Dedifferentiated amniotic fluid mesenchymal stem cell (primary cell): ENCODE data around the gene TOX3.

Source experiments
- DNase-seq: peaks from one replicate; pipeline ENCODE4 v3.0.0-alpha.2; 2016; ENCODE audit errors: extremely low spot score

TOX3 gene

GRCh38 chr16:52398021-52398420 lies 148.9 kb downstream of the TOX3 start:
- DNase-seq, result no peak

- DNase-seq, result no peak
Measured at GRCh38 chr16:52393448-52393847, 153.5 kb downstream of the TOX3 start.

DNA sequence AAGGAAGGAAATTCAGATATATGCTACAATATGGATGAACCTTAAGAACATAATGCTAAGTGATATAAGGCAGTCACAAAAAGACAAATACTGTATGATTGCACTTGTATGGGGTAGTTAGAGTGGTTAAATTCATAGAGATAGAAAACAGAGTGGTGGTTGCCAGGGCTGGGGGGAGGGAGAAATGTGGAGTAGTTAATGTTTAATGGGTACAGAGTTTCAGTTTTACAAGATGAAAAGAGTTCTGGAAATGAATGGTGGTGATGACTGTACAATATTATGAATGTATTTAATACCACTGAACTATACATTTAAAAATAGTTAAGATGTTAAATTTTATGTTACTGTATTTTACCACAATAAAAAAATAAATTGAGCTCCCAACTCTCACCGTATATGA lies 157.9 kb downstream of the TOX3 start:
- no peak for DNase-seq
